ENCODE measurements around the gene SLC4A9.
"Not testable (repeated sequence)": the region's sequence is repeated elsewhere in the genome, so short reads cannot be mapped to it uniquely, and the experiment has no call there.

SLC4A9 gene

GRCh38 chr5:140340605-140341121 lies 19.3 kb upstream of the SLC4A9 start:
- no peak for DNase-seq

GRCh38 chr5:140341591-140341990 lies 18.4 kb upstream of the SLC4A9 start:
- no peak for DNase-seq

GRCh38 chr5:140342287-140342686 lies 17.7 kb upstream of the SLC4A9 start:
- no peak for DNase-seq

GRCh38 chr5:140342896-140343295 lies 17.1 kb upstream of the SLC4A9 start:
- no peak for DNase-seq

- not testable (repeated sequence) for DNase-seq
Observed at GRCh38 chr5:140343849-140344248, 16.1 kb upstream of the SLC4A9 start.

GRCh38 chr5:140344683-140345423 lies 15.1 kb upstream of the SLC4A9 start:
- no peak for DNase-seq

- peak; percentile 44 for DNase-seq
Observed at GRCh38 chr5:140345919-140346347, 14.1 kb upstream of the SLC4A9 start.

- peak; percentile 86 for DNase-seq
Observed at GRCh38 chr5:140346348-140347221, 13.4 kb upstream of the SLC4A9 start, which contains the start of gene HBEGF. TSS of gene HBEGF (minus strand) at chr5:140346603. CDS start at chr5:140346328, 275 bp downstream.

- DNase-seq: no peak
Observed at GRCh38 chr5:140347360-140347759, 12.6 kb upstream of the SLC4A9 start.

- DNase-seq: no peak
Observed at GRCh38 chr5:140348104-140348503, 11.9 kb upstream of the SLC4A9 start.

GRCh38 chr5:140349244-140349643 lies 10.8 kb upstream of the SLC4A9 start:
- DNase-seq: no peak

- DNase-seq: peak; percentile 82
Observed at GRCh38 chr5:140351609-140352334, 8.2 kb upstream of the SLC4A9 start.

- no peak for DNase-seq
Observed at GRCh38 chr5:140355546-140355945, 4.4 kb upstream of the SLC4A9 start.

GRCh38 chr5:140356853-140357725 lies 2.9 kb upstream of the SLC4A9 start:
- no peak for DNase-seq

- DNase-seq: peak; percentile 88
Observed at GRCh38 chr5:140357726-140358093, 2.3 kb upstream of the SLC4A9 start.

- DNase-seq: peak; percentile 48
Observed at GRCh38 chr5:140358738-140359310, 1.2 kb upstream of the SLC4A9 start.

- no peak for DNase-seq
Observed at GRCh38 chr5:140360681-140361479, 886 bp downstream of the SLC4A9 start.

- DNase-seq: no peak
Observed at GRCh38 chr5:140361901-140362300, 1.9 kb downstream of the SLC4A9 start.

- DNase-seq: no peak
Observed at GRCh38 chr5:140362311-140362710, 2.3 kb downstream of the SLC4A9 start.

GRCh38 chr5:140362875-140363630 lies 3.1 kb downstream of the SLC4A9 start:
- peak; percentile 63 for DNase-seq

All from NCI-H82 (cell line).